Kidney epithelial cell (primary cell): ENCODE data around the gene PGBD1. TPM values are rescaled to one million over a fixed set of nuclear protein-coding genes. Genes with fewer than 3 reads are reported as not detected.

Experiments
- DNase-seq: peaks from one replicate; pipeline ENCODE4 v3.0.0-alpha.2; 2010; ENCODE audit warnings: low read depth
- H3K27me3 ChIP-seq: 2 replicates; pipeline ENCODE4 v1.6.0; 2011; ENCODE audit warnings: low read length; ENCODE audit not compliant: control insufficient read depth, insufficient read depth
- H3K36me3 ChIP-seq: 2 replicates; pipeline ENCODE4 v1.5.1; 2011; ENCODE audit warnings: low read length; ENCODE audit not compliant: control insufficient read depth, insufficient read depth
- H3K4me3 ChIP-seq: 2 replicates; pipeline ENCODE4 v1.5.1; 2011; ENCODE audit warnings: low read depth, mild to moderate bottlenecking, control low read depth, low read length
- CTCF ChIP-seq: IDR thresholded peaks from 2 replicates; pipeline ENCODE4 v1.5.1; 2011; ENCODE audit warnings: mild to moderate bottlenecking, moderate library complexity, low read length, control low read depth, inconsistent platforms; ENCODE audit not compliant: insufficient read depth, poor library complexity, severe bottlenecking
- total RNA-seq: library from RNA; depleted of rRNA; stranded (reverse); fragments of >200 nt; gene quantifications from 2 replicates; pipeline ENCODE4 v1.2.3, GENCODE V29; 2015

PGBD1 gene
- total RNA-seq, 1 donor from 2014 or later: 6.6 TPM

- DNase-seq: no peak
- TF ChIP-seq CTCF: no peak
- Histone ChIP-seq H3K36me3 (no peaks in the 10 kb centered on the region), H3K27me3 (no peaks in the 10 kb centered on the region), H3K4me3 (no peak overlapping the region)
These were observed 41.3 kb downstream of the PGBD1 start for GRCh38 chr6:28322661-28323060.

GRCh38 chr6:28323813-28324424 lies 42.5 kb downstream of the PGBD1 start:
- H3K27me3 ChIP-seq: no peaks in the 10 kb centered on the region
- H3K4me3 ChIP-seq: no peak overlapping the region
- DNase-seq: no peak

GRCh38 chr6:28326371-28326948 lies 45.1 kb downstream of the PGBD1 start:
- Histone ChIP-seq H3K4me3 (no peak overlapping the region), H3K36me3 (no peaks in the 10 kb centered on the region), H3K27me3 (no peaks in the 10 kb centered on the region)
- TF ChIP-seq CTCF: no peak
- DNase-seq: no peak

More at GRCh38 chr6:28323813-28324424, 42.5 kb downstream of the PGBD1 start:
- no peak for TF ChIP-seq CTCF
- H3K36me3 ChIP-seq: no peaks in the 10 kb centered on the region

- H3K27me3 ChIP-seq: no peaks in the 10 kb centered on the region
- no peak for TF ChIP-seq CTCF
- H3K4me3 ChIP-seq: no peak overlapping the region
- H3K36me3 ChIP-seq: no peaks in the 10 kb centered on the region
- no peak for DNase-seq
These were observed 48.7 kb downstream of the PGBD1 start for GRCh38 chr6:28330041-28330440.

GRCh38 chr6:28333047-28333446 lies 51.7 kb downstream of the PGBD1 start:
- Histone ChIP-seq H3K27me3 (no peaks in the 10 kb centered on the region), H3K4me3 (no peak overlapping the region), H3K36me3 (no peaks in the 10 kb centered on the region)
- TF ChIP-seq CTCF: no peak
- no peak for DNase-seq

- Histone ChIP-seq H3K27me3 (no peaks in the 10 kb centered on the region), H3K4me3 (no peak overlapping the region), H3K36me3 (no peaks in the 10 kb centered on the region)
- no peak for TF ChIP-seq CTCF
- no peak for DNase-seq
These were observed 52.2 kb downstream of the PGBD1 start for GRCh38 chr6:28333599-28334018.
